Gastroesophageal sphincter (tissue), 3 donors: ENCODE data around the gene OTX1.

Experiments used
- CTCF ChIP-seq, 4 experiments: fragments of 200-600 bp in 2 of 4; fragments of 450-650 bp in 2 of 4; sonication (generic) in 1 of 4; IDR thresholded peaks; one replicate each; pipeline ENCODE4 v1.5.1; 2017 to 2019; ENCODE audit warnings: antibody characterized with exemption in 4 of 4, mild to moderate bottlenecking in 2 of 4, moderate library complexity in 2 of 4
- EP300 ChIP-seq: sonication (generic); formaldehyde crosslinking; IDR thresholded peaks from one replicate; pipeline ENCODE4 v1.6.1; 2017; ENCODE audit warnings: antibody characterized with exemption, mild to moderate bottlenecking
- POLR2AphosphoS5 ChIP-seq: sonication (generic); formaldehyde crosslinking; IDR thresholded peaks from one replicate; pipeline ENCODE4 v1.6.1; 2017; ENCODE audit warnings: antibody characterized with exemption

GRCh38 chr2:63001576-63001975 is 49.1 kb upstream of the OTX1 start:
- TF ChIP-seq CTCF (IDR thresholded peaks at IDR 0.05) (no peak), EP300 (no peak), POLR2AphosphoS5 (no peak)
